ENCODE data around the gene TELO2. TPM values are rescaled to one million over a fixed set of nuclear protein-coding genes. Genes with fewer than 3 reads are reported as not detected.
A peak's percentile ranks its signal among the peaks of the same experiment; 100 is the strongest.

TELO2 gene
- total and polyA plus RNA-seq, 2 donors (not counting 3 experiments of a cell fraction or from before 2014, with no cell fraction given): 30.7 to 61.6 TPM

- no peak for TF ChIP-seq MAX (IDR thresholded peaks at IDR 0.05; ENCODE audit: insufficient read depth, insufficient read length)
- TF ChIP-seq POLR2AphosphoS5 (IDR thresholded peaks at IDR 0.05; ENCODE audit: insufficient read depth, low read depth, low read length): peak; percentile 27
- no peak for TF ChIP-seq MYC (IDR thresholded peaks at IDR 0.05; ENCODE audit: low read depth, low read length)
- ChIA-PET CTCF (interaction anchor here (1.2 to 1.6 kb wide), 3 partner anchors 12 to 51 kb away, joined by 6 read pairs; no protein-coding TSS in a partner anchor), POLR2A (interaction anchor here (0.7 kb wide), 1 partner anchor 33 kb away, joined by 4 read pairs; no protein-coding TSS in a partner anchor)
- Histone ChIP-seq H3K4me2 (ENCODE audit: insufficient read depth, low read length) (peak overlapping the region; percentile 42), H3K27me3 (ENCODE audit: control insufficient read depth in 2 of 2, insufficient read depth in 2 of 2, low read length in 2 of 2) (no peaks in the 10 kb centered on the region), H3K79me2 (ENCODE audit: control insufficient read depth, insufficient read depth, low read length) (peaks cover 6% of the 10 kb centered on the region), H3K9ac (replicated peaks; ENCODE audit: extremely low read depth, insufficient read depth, low read length) (peak overlapping the region; percentile 64), H3K36me3 (ENCODE audit: control insufficient read depth in 2 of 2, extremely low read depth in 1 of 2, insufficient read depth in 2 of 2, low read length in 2 of 2) (peaks cover 0 to 11% of the 10 kb centered on the region in 2 experiments), H3K27ac (ENCODE audit: insufficient read depth, low read depth, low read length) (peak overlapping the region; percentile 92), H3K9me1 (replicated peaks; ENCODE audit: control insufficient read depth, extremely low read depth, insufficient read depth, low read length) (no peaks in the 10 kb centered on the region), H4K20me1 (replicated peaks; ENCODE audit: control insufficient read depth, extremely low read depth, insufficient read depth, low read length) (no peaks in the 10 kb centered on the region), H3K4me1 (ENCODE audit: control insufficient read depth, extremely low read depth, insufficient read depth, low read length) (peaks cover 67% of the 10 kb centered on the region), H3K4me3 (replicated peaks in 1 of 3; ENCODE audit: insufficient read depth in 1 of 3, low read depth in 1 of 3, low read length in 3 of 3) (no peak overlapping the region), H3K9me3 (replicated peaks; ENCODE audit: control insufficient read depth, insufficient read depth, low read length) (no peaks in the 10 kb centered on the region), H2AFZ (ENCODE audit: low read depth, low read length) (no peak overlapping the region)
- peak; percentile 64 for DNase-seq (ENCODE audit: low read depth, low spot score)
- dilution Hi-C loops (cut with MboI; ENCODE audit: extremely low pct_ligation_motif_present, low sequenced_read_pairs) (no loop called here), intact Hi-C loops (cut with micrococcal nuclease) (no loop called here)
- no TSS peak for BruUV-seq (replicated peaks)
- peak; percentile 87 for FAIRE-seq
Measured at GRCh38 chr16:1545044-1546040, 52.2 kb downstream of the TELO2 start.

- Histone ChIP-seq H3K79me2 (ENCODE audit: control insufficient read depth, insufficient read depth, low read length) (peaks cover 6% of the 10 kb centered on the region), H3K4me1 (ENCODE audit: control insufficient read depth, extremely low read depth, insufficient read depth, low read length) (peaks cover 67% of the 10 kb centered on the region), H3K27ac (ENCODE audit: insufficient read depth, low read depth, low read length) (no peak overlapping the region), H2AFZ (ENCODE audit: low read depth, low read length) (no peak overlapping the region), H3K4me3 (replicated peaks in 1 of 3; ENCODE audit: insufficient read depth in 1 of 3, low read depth in 1 of 3, low read length in 3 of 3) (no peak overlapping the region), H3K9me3 (replicated peaks; ENCODE audit: control insufficient read depth, insufficient read depth, low read length) (no peaks in the 10 kb centered on the region), H3K9me1 (replicated peaks; ENCODE audit: control insufficient read depth, extremely low read depth, insufficient read depth, low read length) (no peaks in the 10 kb centered on the region), H3K9ac (replicated peaks; ENCODE audit: extremely low read depth, insufficient read depth, low read length) (no peak overlapping the region), H3K27me3 (ENCODE audit: control insufficient read depth in 2 of 2, insufficient read depth in 2 of 2, low read length in 2 of 2) (no peaks in the 10 kb centered on the region), H3K36me3 (ENCODE audit: control insufficient read depth in 2 of 2, extremely low read depth in 1 of 2, insufficient read depth in 2 of 2, low read length in 2 of 2) (peaks cover 0 to 11% of the 10 kb centered on the region in 2 experiments), H3K4me2 (ENCODE audit: insufficient read depth, low read length) (no peak overlapping the region), H4K20me1 (replicated peaks; ENCODE audit: control insufficient read depth, extremely low read depth, insufficient read depth, low read length) (no peaks in the 10 kb centered on the region)
- FAIRE-seq (no peak), DNase-seq (ENCODE audit: low read depth, low spot score) (no peak)
- BruUV-seq (replicated peaks): no TSS peak
- POLR2A ChIA-PET: no interaction called here
- intact Hi-C loops (cut with micrococcal nuclease) (no loop called here), dilution Hi-C loops (cut with MboI; ENCODE audit: extremely low pct_ligation_motif_present, low sequenced_read_pairs) (no loop called here)
- no peak for TF ChIP-seq GATA2 (IDR thresholded peaks at IDR 0.05; ENCODE audit: insufficient read depth, insufficient read length, low read depth, low read length)
- no peak for TF ChIP-seq POLR2A (IDR thresholded peaks at IDR 0.05; ENCODE audit: low read depth, low read length)
- no peak for TF ChIP-seq CTCF (IDR thresholded peaks at IDR 0.05; ENCODE audit: extremely low read depth in 1 of 2, insufficient read depth in 1 of 2, low read depth in 1 of 2, low read length in 2 of 2)
- TF ChIP-seq POLR2AphosphoS5 (IDR thresholded peaks at IDR 0.05; ENCODE audit: insufficient read depth, low read depth, low read length): no peak
- TF ChIP-seq MYC (IDR thresholded peaks at IDR 0.05; ENCODE audit: low read depth, low read length): no peak
- TF ChIP-seq FOS (IDR thresholded peaks at IDR 0.05; ENCODE audit: borderline replicate concordance, insufficient read depth, low read length): no peak
- no peak for TF ChIP-seq MAX (IDR thresholded peaks at IDR 0.05; ENCODE audit: insufficient read depth, insufficient read length)
- no peak for TF ChIP-seq JUN (IDR thresholded peaks at IDR 0.05; ENCODE audit: borderline replicate concordance, insufficient read depth, insufficient read length, low read depth)
- TF ChIP-seq EZH2 (IDR thresholded peaks at IDR 0.05; ENCODE audit: borderline replicate concordance, low read depth, low read length, severe bottlenecking): no peak
- CTCF ChIA-PET: interaction anchor here (1.6 kb wide), 1 partner anchor 52 kb away, joined by 6 read pairs; no protein-coding TSS in a partner anchor
Measured at GRCh38 chr16:1546430-1546829, 53.3 kb downstream of the TELO2 start.

Data from endothelial cell of umbilical vein (primary cell).